SK-N-SH treated with all-trans-retinoic acid at 6 μM for 48 hours (cell line): ENCODE results near the gene SH3D19.

ENCODE experiments used
- ATAC-seq: fragments of 200-7000 bp; cut with Tn5 transposase; 3 replicates; pipeline ENCODE4 v1.9.1; 2020; ENCODE audit warnings: mild to moderate bottlenecking, moderate library complexity
- BACH2 ChIP-seq: fragments of 250-450 bp; sonication (Bioruptor Pico); IDR thresholded peaks from 2 replicates; pipeline ENCODE4 v1.9.0; 2021; ENCODE audit warnings: mild to moderate bottlenecking, borderline replicate concordance
- CREB5 ChIP-seq: fragments of 250-450 bp; sonication (Bioruptor Pico); IDR thresholded peaks from 2 replicates; pipeline ENCODE4 v1.5.1; 2020; ENCODE audit warnings: low read depth, mild to moderate bottlenecking, moderate library complexity
- CSDC2 ChIP-seq: fragments of 250-450 bp; sonication (Bioruptor Pico); IDR thresholded peaks from 2 replicates; pipeline ENCODE4 v1.5.0; 2020; ENCODE audit warnings: mild to moderate bottlenecking, moderate library complexity
- CSRNP3 ChIP-seq: fragments of 250-450 bp; sonication (Bioruptor Pico); IDR thresholded peaks from 2 replicates; pipeline ENCODE4 v1.5.1; 2021; ENCODE audit warnings: mild to moderate bottlenecking, moderate library complexity
- ESRRG ChIP-seq: fragments of 250-450 bp; sonication (Bioruptor Pico); IDR thresholded peaks from 2 replicates; pipeline ENCODE4 v1.6.1; 2021; ENCODE audit warnings: mild to moderate bottlenecking
- GLIS3 ChIP-seq: fragments of 250-450 bp; sonication (Bioruptor Pico); IDR thresholded peaks from 2 replicates; pipeline ENCODE4 v1.5.0; 2020; ENCODE audit warnings: mild to moderate bottlenecking, moderate library complexity
- ISL1 ChIP-seq: fragments of 250-450 bp; sonication (Bioruptor Pico); IDR thresholded peaks from 2 replicates; pipeline ENCODE4 v2.1.2; 2022; ENCODE audit warnings: mild to moderate bottlenecking, moderate library complexity
- OSR1 ChIP-seq: fragments of 250-450 bp; sonication (Bioruptor Pico); IDR thresholded peaks from 2 replicates; pipeline ENCODE4 v1.8.0; 2022; ENCODE audit warnings: moderate library complexity, mild to moderate bottlenecking, inconsistent platforms
- PATZ1 ChIP-seq: fragments of 250-450 bp; sonication (Bioruptor Pico); IDR thresholded peaks from 2 replicates; pipeline ENCODE4 v1.8.0; 2020; ENCODE audit warnings: mild to moderate bottlenecking, moderate library complexity, borderline replicate concordance
- POU6F1 ChIP-seq: fragments of 250-450 bp; sonication (Bioruptor Pico); IDR thresholded peaks from 2 replicates; pipeline ENCODE4 v1.8.0; 2021; ENCODE audit warnings: low read depth, mild to moderate bottlenecking, moderate library complexity, borderline replicate concordance
- PPARA ChIP-seq: fragments of 250-450 bp; sonication (Bioruptor Pico); IDR thresholded peaks from 2 replicates; pipeline ENCODE4 v1.5.0; 2020; ENCODE audit warnings: mild to moderate bottlenecking, borderline replicate concordance
- RARB ChIP-seq: fragments of 250-450 bp; sonication (Bioruptor Pico); IDR thresholded peaks from 2 replicates; pipeline ENCODE4 v1.8.0; 2021; ENCODE audit warnings: mild to moderate bottlenecking, moderate library complexity
- SNAI2 ChIP-seq: fragments of 250-450 bp; sonication (Bioruptor Pico); IDR thresholded peaks from 2 replicates; pipeline ENCODE4 v1.5.0; 2020; ENCODE audit warnings: mild to moderate bottlenecking, moderate library complexity
- TCF4 ChIP-seq: fragments of 250-450 bp; sonication (Bioruptor Pico); IDR thresholded peaks from 2 replicates; pipeline ENCODE4 v1.8.0; 2021; ENCODE audit warnings: mild to moderate bottlenecking, moderate library complexity, borderline replicate concordance
- TOX ChIP-seq: fragments of 250-450 bp; sonication (Bioruptor Pico); IDR thresholded peaks from 2 replicates; pipeline ENCODE4 v1.8.0; 2021; ENCODE audit warnings: mild to moderate bottlenecking, moderate library complexity, borderline replicate concordance
- TSHZ2 ChIP-seq: fragments of 250-450 bp; sonication (Bioruptor Pico); IDR thresholded peaks from 2 replicates; pipeline ENCODE4 v1.5.0; 2020; ENCODE audit warnings: mild to moderate bottlenecking, moderate library complexity
- ZC3H10 ChIP-seq: fragments of 250-450 bp; sonication (Bioruptor Pico); IDR thresholded peaks from 2 replicates; pipeline ENCODE4 v1.5.1; 2021; ENCODE audit warnings: mild to moderate bottlenecking, moderate library complexity
- ZFP3 ChIP-seq: fragments of 250-450 bp; sonication (Bioruptor Pico); IDR thresholded peaks from 2 replicates; pipeline ENCODE4 v1.5.0; 2020; ENCODE audit warnings: mild to moderate bottlenecking, moderate library complexity
- ZFP30 ChIP-seq: fragments of 450-650 bp; formaldehyde crosslinking; IDR thresholded peaks from 2 replicates; pipeline ENCODE4 v1.5.0; 2022; ENCODE audit warnings: mild to moderate bottlenecking, moderate library complexity
- ZNF565 ChIP-seq: fragments of 450-650 bp; formaldehyde crosslinking; conservative IDR thresholded peaks from 2 replicates; pipeline ENCODE4 v1.5.0; 2020; ENCODE audit warnings: low read depth, mild to moderate bottlenecking, moderate library complexity
- ZNF70 ChIP-seq: fragments of 450-650 bp; formaldehyde crosslinking; IDR thresholded peaks from 2 replicates; pipeline ENCODE4 v1.5.0; 2020; ENCODE audit warnings: mild to moderate bottlenecking, moderate library complexity
- ZNF8 ChIP-seq: fragments of 450-650 bp; formaldehyde crosslinking; IDR thresholded peaks from 2 replicates; pipeline ENCODE4 v1.5.0; 2020; ENCODE audit warnings: mild to moderate bottlenecking, moderate library complexity

Gene SH3D19

GRCh38 chr4:151356510-151356909, 31.1 kb upstream of the SH3D19 start:
- 0 out of 3 replicates have a peak, but pooled peaks have one; percentile 37 for ATAC-seq
- no peak for TF ChIP-seq ZFP3 (CRISPR knock-in tag)
- no peak for TF ChIP-seq SNAI2 (CRISPR knock-in tag)
- no peak for TF ChIP-seq ZFP30 (CRISPR knock-in tag)
- TF ChIP-seq RARB (CRISPR knock-in tag) = no peak
- no peak for TF ChIP-seq ZNF565
- no peak for TF ChIP-seq CREB5 (CRISPR knock-in tag)
- TF ChIP-seq PATZ1 = no peak
- no peak for TF ChIP-seq TOX (CRISPR knock-in tag)
- TF ChIP-seq TSHZ2 (CRISPR knock-in tag) = no peak
- TF ChIP-seq GLIS3 (CRISPR knock-in tag) = no peak
- no peak for TF ChIP-seq PPARA (CRISPR knock-in tag)
- TF ChIP-seq BACH2 (CRISPR knock-in tag) = no peak
- no peak for TF ChIP-seq OSR1
- TF ChIP-seq TCF4 (CRISPR knock-in tag) = no peak
- TF ChIP-seq ZC3H10 = no peak
- no peak for TF ChIP-seq ESRRG (CRISPR knock-in tag)
- TF ChIP-seq ZNF70 (CRISPR knock-in tag) = no peak
- TF ChIP-seq CSDC2 (CRISPR knock-in tag) = no peak

GRCh38 chr4:151355155-151355554, 29.8 kb upstream of the SH3D19 start:
- no peak for ATAC-seq
- TF ChIP-seq ESRRG (CRISPR knock-in tag) (no peak), ZFP3 (CRISPR knock-in tag) (no peak), ZNF8 (CRISPR knock-in tag) (no peak), PPARA (CRISPR knock-in tag) (no peak), RARB (CRISPR knock-in tag) (no peak), ZFP30 (CRISPR knock-in tag) (no peak), CSDC2 (CRISPR knock-in tag) (no peak), TOX (CRISPR knock-in tag) (no peak), SNAI2 (CRISPR knock-in tag) (no peak), ZNF70 (CRISPR knock-in tag) (no peak)

GRCh38 chr4:151347490-151348235, 22.3 kb upstream of the SH3D19 start:
- ATAC-seq = no peak
- TF ChIP-seq TSHZ2 (CRISPR knock-in tag) = no peak
- TF ChIP-seq GLIS3 (CRISPR knock-in tag) = no peak
- TF ChIP-seq POU6F1 (CRISPR knock-in tag) = no peak
- TF ChIP-seq ZNF8 (CRISPR knock-in tag) = no peak
- TF ChIP-seq ISL1 (CRISPR knock-in tag) = no peak
- no peak for TF ChIP-seq ZNF70 (CRISPR knock-in tag)
- TF ChIP-seq CSRNP3 = no peak
